ENCODE results near the gene SLC12A8. TPM values are rescaled to one million over a fixed set of nuclear protein-coding genes. Genes with fewer than 3 reads are reported as not detected.

SLC12A8 gene
- total and polyA plus RNA-seq, 2 of the 13 experiments (the other 11 are each of a cell fraction or from before 2014, with no cell fraction given) = 0.44 to 0.71 TPM

- TF ChIP-seq ZNF275 (CRISPR knock-in tag; IDR thresholded peaks at IDR 0.05; ENCODE audit: borderline replicate concordance) (no peak), ZNF83 (CRISPR knock-in tag; IDR thresholded peaks at IDR 0.05; ENCODE audit: borderline replicate concordance) (no peak), NR0B2 (CRISPR knock-in tag; IDR thresholded peaks at IDR 0.05) (no peak), ZFP91 (CRISPR knock-in tag; IDR thresholded peaks at IDR 0.05; ENCODE audit: borderline replicate concordance) (no peak), ZNF20 (CRISPR knock-in tag; IDR thresholded peaks at IDR 0.05) (no peak), FOXJ3 (CRISPR knock-in tag; IDR thresholded peaks at IDR 0.05; ENCODE audit: borderline replicate concordance) (no peak)
- peaks cover 11% of the 10 kb centered on the region; the same call in 1 of the 2 replicates for H3K4me1 ChIP-seq (ENCODE audit: insufficient read depth, low read length)
- 42% methylated on average over 5 of the region's 5 CpGs for WGBS (ENCODE audit: low lambda C conversion rate)
- no TSS peak for BruUV-seq (replicated peaks)
- intact Hi-C loops (cut with micrococcal nuclease; ENCODE audit: unreplicated experiment) = no loop called here
- ChIA-PET POLR2A (no interaction called here), CTCF (ENCODE audit: low intra/inter-chr PET ratio, low total read pairs) (no interaction called here)
- in situ Hi-C loops (cut with HindIII; ENCODE audit: extremely low pct_ligation_motif_present, low pct_unique_long_range_greater_than_20kb) = no loop called here
- no peak overlapping the region for H3K4me2 ChIP-seq (ENCODE audit: low read depth, low read length)
- H3K9me3 ChIP-seq (ENCODE audit: low read length) = no peaks in the 10 kb centered on the region
- H3K27me3 ChIP-seq (ENCODE audit: control insufficient read depth in 1 of 2, insufficient read depth in 2 of 2, low read length in 2 of 2) = peaks cover 0 to 3% of the 10 kb centered on the region in 2 experiments; a peak in 2 of 5 replicates
- no peaks in the 10 kb centered on the region for H4K20me1 ChIP-seq (ENCODE audit: insufficient read depth, low read length)
- no peak overlapping the region for H3K27ac ChIP-seq (ENCODE audit: extremely low read length, insufficient read depth, low read length)
- H3K9ac ChIP-seq (ENCODE audit: insufficient read depth, low read depth, low read length) = no peak overlapping the region
- H3K36me3 ChIP-seq (replicated peaks in 1 of 2; ENCODE audit: control insufficient read depth in 1 of 2, insufficient read depth in 2 of 2, low read length in 2 of 2) = no peaks in the 10 kb centered on the region
- FAIRE-seq = no peak
- ATAC-seq = no peak
- H3K79me2 ChIP-seq (ENCODE audit: insufficient read depth, low read length) = no peaks in the 10 kb centered on the region
- no peak overlapping the region for H3K4me3 ChIP-seq (replicated peaks in 1 of 3; ENCODE audit: insufficient read depth in 1 of 3, low read depth in 2 of 3, low read length in 3 of 3)
- H2AFZ ChIP-seq (ENCODE audit: low read length) = no peak overlapping the region
- DNase-seq (ENCODE audit: low spot score) = no peak
Observed at GRCh38 chr3:125187599-125187910, 25.0 kb downstream of the SLC12A8 start.

All from HepG2 (cell line).